SK-N-SH treated with all-trans-retinoic acid at 6 μM for 48 hours (cell line): ENCODE measurements around the gene NADSYN1.

Experiments
- ATAC-seq: fragments of 200-7000 bp; cut with Tn5 transposase; 3 replicates; pipeline ENCODE4 v1.9.1; 2020; ENCODE audit warnings: mild to moderate bottlenecking, moderate library complexity
- ARNTL ChIP-seq: fragments of 450-650 bp; formaldehyde crosslinking; IDR thresholded peaks from 2 replicates; pipeline ENCODE4 v1.5.0; 2020; ENCODE audit warnings: low read depth, mild to moderate bottlenecking, moderate library complexity, borderline replicate concordance
- BACH2 ChIP-seq: fragments of 250-450 bp; sonication (Bioruptor Pico); IDR thresholded peaks from 2 replicates; pipeline ENCODE4 v1.9.0; 2021; ENCODE audit warnings: mild to moderate bottlenecking, borderline replicate concordance
- CSDC2 ChIP-seq: fragments of 250-450 bp; sonication (Bioruptor Pico); IDR thresholded peaks from 2 replicates; pipeline ENCODE4 v1.5.0; 2020; ENCODE audit warnings: mild to moderate bottlenecking, moderate library complexity
- ESRRG ChIP-seq: fragments of 250-450 bp; sonication (Bioruptor Pico); IDR thresholded peaks from 2 replicates; pipeline ENCODE4 v1.6.1; 2021; ENCODE audit warnings: mild to moderate bottlenecking
- GLIS3 ChIP-seq: fragments of 250-450 bp; sonication (Bioruptor Pico); IDR thresholded peaks from 2 replicates; pipeline ENCODE4 v1.5.0; 2020; ENCODE audit warnings: mild to moderate bottlenecking, moderate library complexity
- ISL1 ChIP-seq: fragments of 250-450 bp; sonication (Bioruptor Pico); IDR thresholded peaks from 2 replicates; pipeline ENCODE4 v2.1.2; 2022; ENCODE audit warnings: mild to moderate bottlenecking, moderate library complexity
- OSR1 ChIP-seq: fragments of 250-450 bp; sonication (Bioruptor Pico); IDR thresholded peaks from 2 replicates; pipeline ENCODE4 v1.8.0; 2022; ENCODE audit warnings: moderate library complexity, mild to moderate bottlenecking, inconsistent platforms
- PPARA ChIP-seq: fragments of 250-450 bp; sonication (Bioruptor Pico); IDR thresholded peaks from 2 replicates; pipeline ENCODE4 v1.5.0; 2020; ENCODE audit warnings: mild to moderate bottlenecking, borderline replicate concordance
- RARB ChIP-seq: fragments of 250-450 bp; sonication (Bioruptor Pico); IDR thresholded peaks from 2 replicates; pipeline ENCODE4 v1.8.0; 2021; ENCODE audit warnings: mild to moderate bottlenecking, moderate library complexity
- SNAI2 ChIP-seq: fragments of 250-450 bp; sonication (Bioruptor Pico); IDR thresholded peaks from 2 replicates; pipeline ENCODE4 v1.5.0; 2020; ENCODE audit warnings: mild to moderate bottlenecking, moderate library complexity
- TCF4 ChIP-seq: fragments of 250-450 bp; sonication (Bioruptor Pico); IDR thresholded peaks from 2 replicates; pipeline ENCODE4 v1.8.0; 2021; ENCODE audit warnings: mild to moderate bottlenecking, moderate library complexity, borderline replicate concordance
- TOX ChIP-seq: fragments of 250-450 bp; sonication (Bioruptor Pico); IDR thresholded peaks from 2 replicates; pipeline ENCODE4 v1.8.0; 2021; ENCODE audit warnings: mild to moderate bottlenecking, moderate library complexity, borderline replicate concordance
- ZC3H10 ChIP-seq: fragments of 250-450 bp; sonication (Bioruptor Pico); IDR thresholded peaks from 2 replicates; pipeline ENCODE4 v1.5.1; 2021; ENCODE audit warnings: mild to moderate bottlenecking, moderate library complexity
- ZFP3 ChIP-seq: fragments of 250-450 bp; sonication (Bioruptor Pico); IDR thresholded peaks from 2 replicates; pipeline ENCODE4 v1.5.0; 2020; ENCODE audit warnings: mild to moderate bottlenecking, moderate library complexity
- ZFP30 ChIP-seq: fragments of 450-650 bp; formaldehyde crosslinking; IDR thresholded peaks from 2 replicates; pipeline ENCODE4 v1.5.0; 2022; ENCODE audit warnings: mild to moderate bottlenecking, moderate library complexity
- ZNF565 ChIP-seq: fragments of 450-650 bp; formaldehyde crosslinking; conservative IDR thresholded peaks from 2 replicates; pipeline ENCODE4 v1.5.0; 2020; ENCODE audit warnings: low read depth, mild to moderate bottlenecking, moderate library complexity
- ZNF70 ChIP-seq: fragments of 450-650 bp; formaldehyde crosslinking; IDR thresholded peaks from 2 replicates; pipeline ENCODE4 v1.5.0; 2020; ENCODE audit warnings: mild to moderate bottlenecking, moderate library complexity
- ZNF8 ChIP-seq: fragments of 450-650 bp; formaldehyde crosslinking; IDR thresholded peaks from 2 replicates; pipeline ENCODE4 v1.5.0; 2020; ENCODE audit warnings: mild to moderate bottlenecking, moderate library complexity
- TF ChIP-seq, protein P1 (sequence below): fragments of 250-450 bp; sonication (Bioruptor Pico); IDR thresholded peaks from 2 replicates; pipeline ENCODE4 v1.5.0; 2020; ENCODE audit warnings: mild to moderate bottlenecking, moderate library complexity
- TF ChIP-seq, protein P2 (sequence below): fragments of 250-450 bp; sonication (Bioruptor Pico); IDR thresholded peaks from 2 replicates; pipeline ENCODE4 v1.5.1; 2020; ENCODE audit warnings: low read depth, mild to moderate bottlenecking, moderate library complexity
- TF ChIP-seq, protein P3 (sequence below): fragments of 250-450 bp; sonication (Bioruptor Pico); IDR thresholded peaks from 2 replicates; pipeline ENCODE4 v1.5.1; 2021; ENCODE audit warnings: mild to moderate bottlenecking, moderate library complexity
- TF ChIP-seq, protein P4 (sequence below): fragments of 250-450 bp; sonication (Bioruptor Pico); IDR thresholded peaks from 2 replicates; pipeline ENCODE4 v1.8.0; 2021; ENCODE audit warnings: low read depth, mild to moderate bottlenecking, moderate library complexity, borderline replicate concordance

NADSYN1 gene

DNA sequence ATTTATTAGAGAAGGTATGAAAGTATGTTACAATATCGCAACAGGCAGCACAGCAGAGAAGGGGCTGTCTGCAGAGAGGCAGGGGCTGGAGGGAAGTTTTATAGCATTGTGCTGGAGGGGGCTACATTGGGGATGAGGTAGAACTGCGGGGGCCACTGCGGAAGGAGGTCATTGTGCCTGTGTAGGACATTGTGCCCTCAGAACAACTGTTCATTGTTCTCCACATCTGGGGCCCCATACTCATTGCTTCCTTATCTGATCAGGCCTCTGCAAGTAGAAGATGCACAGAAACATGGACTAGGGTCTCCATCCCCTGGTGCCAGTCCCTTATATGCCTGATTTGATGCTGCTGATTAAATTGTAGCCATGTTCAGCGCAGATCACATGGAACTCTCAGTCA, 12.1 kb downstream of the NADSYN1 start:
- no peak for ATAC-seq

DNA sequence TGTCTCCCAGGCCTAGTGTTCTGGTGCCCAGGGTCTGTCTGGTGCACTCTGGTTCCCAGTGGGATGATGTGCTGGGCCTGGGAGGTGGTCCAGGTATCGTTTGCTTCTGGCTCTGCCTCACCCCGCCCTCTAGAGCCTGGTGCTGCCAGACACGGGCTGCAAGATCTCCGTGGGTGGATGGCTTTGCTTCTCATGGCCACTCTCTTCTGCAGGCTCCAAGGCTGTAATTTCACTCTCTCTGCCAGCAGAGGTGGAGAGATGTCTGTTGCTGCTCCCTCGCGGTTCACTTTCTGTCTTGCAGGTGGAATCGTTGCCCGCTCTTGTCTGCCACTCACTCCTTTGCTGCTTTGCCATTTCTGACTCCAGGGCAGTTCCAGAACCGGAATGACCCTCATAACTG, 13.4 kb downstream of the NADSYN1 start:
- TF ChIP-seq, protein P1, sequence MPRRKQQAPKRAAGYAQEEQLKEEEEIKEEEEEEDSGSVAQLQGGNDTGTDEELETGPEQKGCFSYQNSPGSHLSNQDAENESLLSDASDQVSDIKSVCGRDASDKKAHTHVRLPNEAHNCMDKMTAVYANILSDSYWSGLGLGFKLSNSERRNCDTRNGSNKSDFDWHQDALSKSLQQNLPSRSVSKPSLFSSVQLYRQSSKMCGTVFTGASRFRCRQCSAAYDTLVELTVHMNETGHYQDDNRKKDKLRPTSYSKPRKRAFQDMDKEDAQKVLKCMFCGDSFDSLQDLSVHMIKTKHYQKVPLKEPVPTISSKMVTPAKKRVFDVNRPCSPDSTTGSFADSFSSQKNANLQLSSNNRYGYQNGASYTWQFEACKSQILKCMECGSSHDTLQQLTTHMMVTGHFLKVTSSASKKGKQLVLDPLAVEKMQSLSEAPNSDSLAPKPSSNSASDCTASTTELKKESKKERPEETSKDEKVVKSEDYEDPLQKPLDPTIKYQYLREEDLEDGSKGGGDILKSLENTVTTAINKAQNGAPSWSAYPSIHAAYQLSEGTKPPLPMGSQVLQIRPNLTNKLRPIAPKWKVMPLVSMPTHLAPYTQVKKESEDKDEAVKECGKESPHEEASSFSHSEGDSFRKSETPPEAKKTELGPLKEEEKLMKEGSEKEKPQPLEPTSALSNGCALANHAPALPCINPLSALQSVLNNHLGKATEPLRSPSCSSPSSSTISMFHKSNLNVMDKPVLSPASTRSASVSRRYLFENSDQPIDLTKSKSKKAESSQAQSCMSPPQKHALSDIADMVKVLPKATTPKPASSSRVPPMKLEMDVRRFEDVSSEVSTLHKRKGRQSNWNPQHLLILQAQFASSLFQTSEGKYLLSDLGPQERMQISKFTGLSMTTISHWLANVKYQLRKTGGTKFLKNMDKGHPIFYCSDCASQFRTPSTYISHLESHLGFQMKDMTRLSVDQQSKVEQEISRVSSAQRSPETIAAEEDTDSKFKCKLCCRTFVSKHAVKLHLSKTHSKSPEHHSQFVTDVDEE, result no peak
- TF ChIP-seq ZC3H10 (CRISPR knock-in tag) (no peak), BACH2 (CRISPR knock-in tag) (no peak), ESRRG (CRISPR knock-in tag) (no peak), SNAI2 (CRISPR knock-in tag) (no peak), OSR1 (CRISPR knock-in tag) (no peak), ZNF70 (CRISPR knock-in tag) (no peak), ZNF8 (CRISPR knock-in tag) (no peak), ARNTL (CRISPR knock-in tag) (no peak), ZFP30 (CRISPR knock-in tag) (no peak)
- TF ChIP-seq, protein P2, sequence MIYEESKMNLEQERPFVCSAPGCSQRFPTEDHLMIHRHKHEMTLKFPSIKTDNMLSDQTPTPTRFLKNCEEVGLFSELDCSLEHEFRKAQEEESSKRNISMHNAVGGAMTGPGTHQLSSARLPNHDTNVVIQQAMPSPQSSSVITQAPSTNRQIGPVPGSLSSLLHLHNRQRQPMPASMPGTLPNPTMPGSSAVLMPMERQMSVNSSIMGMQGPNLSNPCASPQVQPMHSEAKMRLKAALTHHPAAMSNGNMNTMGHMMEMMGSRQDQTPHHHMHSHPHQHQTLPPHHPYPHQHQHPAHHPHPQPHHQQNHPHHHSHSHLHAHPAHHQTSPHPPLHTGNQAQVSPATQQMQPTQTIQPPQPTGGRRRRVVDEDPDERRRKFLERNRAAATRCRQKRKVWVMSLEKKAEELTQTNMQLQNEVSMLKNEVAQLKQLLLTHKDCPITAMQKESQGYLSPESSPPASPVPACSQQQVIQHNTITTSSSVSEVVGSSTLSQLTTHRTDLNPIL, result no peak
- no peak for ATAC-seq

More for the DNA sequence above, 12.1 kb downstream of the NADSYN1 start:
- TF ChIP-seq, protein P2, result no peak
- TF ChIP-seq ESRRG (CRISPR knock-in tag), result no peak
- no peak for TF ChIP-seq ISL1 (CRISPR knock-in tag)
- TF ChIP-seq, protein P3, sequence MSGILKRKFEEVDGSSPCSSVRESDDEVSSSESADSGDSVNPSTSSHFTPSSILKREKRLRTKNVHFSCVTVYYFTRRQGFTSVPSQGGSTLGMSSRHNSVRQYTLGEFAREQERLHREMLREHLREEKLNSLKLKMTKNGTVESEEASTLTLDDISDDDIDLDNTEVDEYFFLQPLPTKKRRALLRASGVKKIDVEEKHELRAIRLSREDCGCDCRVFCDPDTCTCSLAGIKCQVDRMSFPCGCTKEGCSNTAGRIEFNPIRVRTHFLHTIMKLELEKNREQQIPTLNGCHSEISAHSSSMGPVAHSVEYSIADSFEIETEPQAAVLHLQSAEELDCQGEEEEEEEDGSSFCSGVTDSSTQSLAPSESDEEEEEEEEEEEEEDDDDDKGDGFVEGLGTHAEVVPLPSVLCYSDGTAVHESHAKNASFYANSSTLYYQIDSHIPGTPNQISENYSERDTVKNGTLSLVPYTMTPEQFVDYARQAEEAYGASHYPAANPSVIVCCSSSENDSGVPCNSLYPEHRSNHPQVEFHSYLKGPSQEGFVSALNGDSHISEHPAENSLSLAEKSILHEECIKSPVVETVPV, result no peak
- no peak for TF ChIP-seq ZNF70 (CRISPR knock-in tag)
- TF ChIP-seq ZNF565, result no peak
- TF ChIP-seq ZFP30 (CRISPR knock-in tag), result no peak
- no peak for TF ChIP-seq ZFP3 (CRISPR knock-in tag)
- TF ChIP-seq TCF4 (CRISPR knock-in tag), result no peak
- TF ChIP-seq BACH2 (CRISPR knock-in tag), result no peak
- no peak for TF ChIP-seq RARB
- no peak for TF ChIP-seq ZC3H10 (CRISPR knock-in tag)
- TF ChIP-seq, protein P4, sequence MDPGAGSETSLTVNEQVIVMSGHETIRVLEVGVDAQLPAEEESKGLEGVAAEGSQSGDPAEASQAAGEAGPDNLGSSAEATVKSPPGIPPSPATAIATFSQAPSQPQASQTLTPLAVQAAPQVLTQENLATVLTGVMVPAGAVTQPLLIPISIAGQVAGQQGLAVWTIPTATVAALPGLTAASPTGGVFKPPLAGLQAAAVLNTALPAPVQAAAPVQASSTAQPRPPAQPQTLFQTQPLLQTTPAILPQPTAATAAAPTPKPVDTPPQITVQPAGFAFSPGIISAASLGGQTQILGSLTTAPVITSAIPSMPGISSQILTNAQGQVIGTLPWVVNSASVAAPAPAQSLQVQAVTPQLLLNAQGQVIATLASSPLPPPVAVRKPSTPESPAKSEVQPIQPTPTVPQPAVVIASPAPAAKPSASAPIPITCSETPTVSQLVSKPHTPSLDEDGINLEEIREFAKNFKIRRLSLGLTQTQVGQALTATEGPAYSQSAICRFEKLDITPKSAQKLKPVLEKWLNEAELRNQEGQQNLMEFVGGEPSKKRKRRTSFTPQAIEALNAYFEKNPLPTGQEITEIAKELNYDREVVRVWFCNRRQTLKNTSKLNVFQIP (CRISPR knock-in tag), result no peak
- no peak for TF ChIP-seq ARNTL (CRISPR knock-in tag)
- no peak for TF ChIP-seq OSR1 (CRISPR knock-in tag)
- TF ChIP-seq TOX, result no peak

DNA sequence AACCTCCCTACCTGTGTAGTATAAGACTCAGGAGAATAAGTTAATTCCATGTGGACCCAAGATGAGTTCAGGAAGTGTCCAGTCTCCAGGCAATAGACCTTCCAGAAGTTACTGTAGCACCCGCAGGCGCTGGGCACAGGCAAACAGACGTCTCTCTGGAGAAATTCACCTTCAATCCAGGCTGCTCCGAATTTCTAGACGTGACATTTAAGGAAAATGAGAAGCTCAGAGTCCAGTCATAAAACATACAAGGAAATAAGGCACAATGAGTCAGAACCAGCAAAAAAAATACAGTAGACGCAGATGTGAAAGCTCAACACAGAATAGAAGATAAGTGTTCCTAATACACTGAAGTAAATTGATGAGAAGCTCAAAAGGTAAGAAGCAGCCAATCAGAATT, 14.2 kb downstream of the NADSYN1 start:
- ATAC-seq, result no peak
- no peak for TF ChIP-seq ZC3H10 (CRISPR knock-in tag)
- TF ChIP-seq OSR1 (CRISPR knock-in tag), result no peak
- TF ChIP-seq TOX, result no peak
- no peak for TF ChIP-seq ZNF8 (CRISPR knock-in tag)
- no peak for TF ChIP-seq BACH2 (CRISPR knock-in tag)
- TF ChIP-seq, protein P1, result no peak
- TF ChIP-seq CSDC2, result no peak
- no peak for TF ChIP-seq ZFP3 (CRISPR knock-in tag)
- no peak for TF ChIP-seq ZNF70 (CRISPR knock-in tag)
- TF ChIP-seq ZFP30 (CRISPR knock-in tag), result no peak
- no peak for TF ChIP-seq GLIS3 (CRISPR knock-in tag)
- TF ChIP-seq TCF4 (CRISPR knock-in tag), result no peak
- TF ChIP-seq, protein P3, result no peak
- no peak for TF ChIP-seq ARNTL (CRISPR knock-in tag)
- TF ChIP-seq SNAI2 (CRISPR knock-in tag), result no peak
- no peak for TF ChIP-seq PPARA (CRISPR knock-in tag)
- TF ChIP-seq, protein P2, result no peak
- no peak for TF ChIP-seq ESRRG (CRISPR knock-in tag)
- no peak for TF ChIP-seq RARB
